Gastrocnemius medialis (tissue), 4 donors: ENCODE data around the gene ARL4D. TPM values are rescaled to one million over a fixed set of nuclear protein-coding genes. Genes with fewer than 3 reads are reported as not detected.

Experiments
- ATAC-seq, 2 donors: fragments of 150-250 bp; one replicate each; pipeline ENCODE4 v1.9.1; 2016
- DNase-seq, 2 donors: peaks; one replicate each; pipeline ENCODE4 v3.0.0-alpha.2; 2019
- H3K27ac ChIP-seq, 4 donors: fragments of 200-600 bp; sonication (generic); 1 replicate in 1 of 4; 2 replicates in 3 of 4; pipeline ENCODE4 v1.5.1; 2016 to 2018; ENCODE audit warnings: mild to moderate bottlenecking in 2 of 4, moderate library complexity in 1 of 4
- H3K27me3 ChIP-seq, 3 donors: fragments of 200-600 bp; sonication (generic) in 2 of 3; 1 replicate in 1 of 3; 2 replicates in 2 of 3; pipeline versions ENCODE4 v1.5.1 to v1.6.0; 2016 to 2019; ENCODE audit warnings: mild to moderate bottlenecking in 1 of 3, moderate library complexity in 1 of 3
- H3K36me3 ChIP-seq, 2 donors: fragments of 200-600 bp; sonication (generic) in 1 of 2; one replicate each; pipeline ENCODE4 v1.5.1; 2017 to 2018
- H3K4me1 ChIP-seq, 2 donors: fragments of 200-600 bp; sonication (generic) in 1 of 2; one replicate each; pipeline ENCODE4 v1.5.1; 2016 to 2017; ENCODE audit warnings: mild to moderate bottlenecking in 2 of 2
- H3K4me3 ChIP-seq, 4 donors: fragments of 200-600 bp; sonication (generic) in 3 of 4; 1 replicate in 1 of 4; 2 replicates in 3 of 4; pipeline ENCODE4 v1.5.1; 2016 to 2019; ENCODE audit warnings: mild to moderate bottlenecking in 2 of 4
- H3K9me3 ChIP-seq, 3 donors: fragments of 200-600 bp; sonication (generic) in 2 of 3; 1 replicate in 1 of 3; 2 replicates in 2 of 3; pipeline ENCODE4 v1.5.1; 2016 to 2019
- CTCF ChIP-seq, 5 experiments: fragments of 450-650 bp in 3 of 5; fragments of 200-600 bp in 2 of 5; sonication (generic) in 2 of 5; IDR thresholded peaks in 4 of 5; conservative IDR thresholded peaks in 1 of 5; 1 replicate in 4 of 5; 2 replicates in 1 of 5; pipeline ENCODE4 v1.5.1; 2016 to 2019; ENCODE audit warnings: antibody characterized with exemption in 5 of 5, mild to moderate bottlenecking in 3 of 5, moderate library complexity in 3 of 5
- POLR2A ChIP-seq, 2 donors: fragments of 450-650 bp; IDR thresholded peaks; one replicate each; pipeline ENCODE4 v1.6.1; 2017; ENCODE audit warnings: antibody characterized with exemption in 2 of 2, mild to moderate bottlenecking in 2 of 2, moderate library complexity in 2 of 2
- in situ Hi-C, 4 donors: fragments of 200-750 bp; cut with MboI; loops; one replicate each; pipeline versions ENCODE4 v1.15.0 to v1.8.0; 2017; ENCODE audit warnings: low sequenced_read_pairs in 4 of 4
- intact Hi-C: fragments of 100-400 bp; cut with DNase I; formaldehyde crosslinking; loops from one replicate; pipeline ENCODE4 v1.15.1; 2023; ENCODE audit warnings: low total_unique reads
- total RNA-seq, 4 donors: library from RNA; depleted of rRNA; stranded (reverse); fragments of >200 nt; gene quantifications; one replicate each; pipeline versions ENCODE4 v1.1.0 to v1.2.3, GENCODE V29; 2016

Gene ARL4D
- total RNA-seq, 4 donors from 2014 or later: 0.17 to 2.0 (median 1.3) TPM

DNA sequence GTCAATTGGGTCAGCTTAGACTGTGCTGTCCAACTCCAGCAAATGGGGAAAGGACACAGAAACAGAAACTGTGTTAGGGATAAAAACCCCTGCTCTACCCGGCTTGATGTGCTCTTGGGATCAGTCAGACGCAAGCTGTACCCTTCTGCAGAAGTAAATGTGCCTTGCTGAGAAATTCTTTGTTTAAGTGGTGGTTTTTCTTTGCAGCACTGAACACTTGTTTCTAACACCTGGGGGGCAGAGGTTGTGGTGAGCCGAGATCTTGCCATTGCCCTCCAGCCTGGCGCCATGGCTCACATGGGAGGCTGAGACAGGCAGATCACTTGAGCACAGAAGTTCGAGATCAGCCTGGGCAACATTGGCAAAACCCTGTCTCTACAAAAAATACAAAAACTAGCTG lies 18.5 kb upstream of the ARL4D start:
- ATAC-seq: no peak
- in situ Hi-C loops: no loop called here
- no peaks in the 10 kb centered on the region for H3K36me3 ChIP-seq

DNA sequence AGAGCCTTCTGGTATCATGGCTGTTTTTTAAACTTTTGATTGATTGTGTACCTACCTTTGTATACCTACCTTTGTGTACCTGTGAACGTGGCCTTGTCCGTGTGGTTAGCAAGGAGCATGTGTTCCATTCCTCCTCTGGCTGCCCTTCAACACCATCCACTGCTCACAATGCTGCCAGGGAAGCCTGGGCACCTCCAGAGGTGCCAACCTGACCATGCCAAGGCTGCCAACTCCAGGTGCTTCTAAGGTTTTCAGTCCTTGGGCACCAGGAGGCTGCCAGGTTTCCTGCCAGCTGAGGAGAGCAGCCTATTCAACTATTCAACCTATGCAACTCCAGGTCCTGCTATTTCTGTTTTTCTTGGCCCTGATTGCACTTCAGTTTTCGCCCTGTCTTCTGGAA lies 17.6 kb upstream of the ARL4D start:
- no peak for TF ChIP-seq POLR2A (IDR thresholded peaks at IDR 0.05)
- no peak for TF ChIP-seq CTCF (IDR thresholded peaks at IDR 0.05 in 4 of 5, conservative IDR thresholded peaks at IDR 0.05 in 1 of 5)
- H3K27ac ChIP-seq: no peak overlapping the region
- ATAC-seq: no peak

More for the DNA sequence above, 18.5 kb upstream of the ARL4D start:
- no peak for DNase-seq
- no peaks in the 10 kb centered on the region for H3K27me3 ChIP-seq
- no peaks in the 10 kb centered on the region for H3K9me3 ChIP-seq
- H3K4me3 ChIP-seq: no peak overlapping the region
- TF ChIP-seq CTCF (IDR thresholded peaks at IDR 0.05 in 4 of 5, conservative IDR thresholded peaks at IDR 0.05 in 1 of 5): no peak
- TF ChIP-seq POLR2A (IDR thresholded peaks at IDR 0.05): no peak
- no peak overlapping the region for H3K27ac ChIP-seq
- intact Hi-C loops: no loop called here
- no peaks in the 10 kb centered on the region for H3K4me1 ChIP-seq

DNA sequence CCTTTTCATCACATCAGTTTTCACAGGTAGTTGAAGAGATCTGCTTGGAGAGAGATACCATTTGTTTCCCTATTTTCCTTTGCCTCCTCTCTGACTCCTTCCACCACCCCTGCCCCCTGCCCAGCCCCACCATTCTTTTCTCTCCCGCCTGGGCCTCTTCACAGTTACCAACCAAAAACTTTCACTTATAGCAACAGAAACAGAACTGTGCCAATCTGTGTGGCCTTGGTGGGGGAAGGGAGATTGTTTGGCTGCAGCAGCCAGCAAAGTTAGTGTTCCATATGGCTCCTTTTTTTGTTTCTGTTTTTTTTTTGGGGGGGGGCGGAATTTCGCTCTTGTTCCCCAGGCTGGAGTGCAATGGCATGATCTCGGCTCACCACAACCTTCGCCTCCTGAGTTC lies 17.2 kb upstream of the ARL4D start:
- Histone ChIP-seq H3K4me1 (no peaks in the 10 kb centered on the region), H3K27ac (no peak overlapping the region), H3K36me3 (no peaks in the 10 kb centered on the region), H3K4me3 (no peak overlapping the region), H3K9me3 (no peaks in the 10 kb centered on the region), H3K27me3 (no peaks in the 10 kb centered on the region)
- in situ Hi-C loops (no loop called here), intact Hi-C loops (no loop called here)
- ATAC-seq: no peak
- TF ChIP-seq POLR2A (IDR thresholded peaks at IDR 0.05) (no peak), CTCF (IDR thresholded peaks at IDR 0.05 in 4 of 5, conservative IDR thresholded peaks at IDR 0.05 in 1 of 5) (no peak)
- DNase-seq: no peak

More for the DNA sequence above, 17.6 kb upstream of the ARL4D start:
- no peaks in the 10 kb centered on the region for H3K27me3 ChIP-seq
- no peak for DNase-seq
- in situ Hi-C loops: no loop called here
- intact Hi-C loops: no loop called here
- no peaks in the 10 kb centered on the region for H3K9me3 ChIP-seq
- H3K4me3 ChIP-seq: no peak overlapping the region
- no peaks in the 10 kb centered on the region for H3K36me3 ChIP-seq
- no peaks in the 10 kb centered on the region for H3K4me1 ChIP-seq

- Histone ChIP-seq H3K9me3 (no peaks in the 10 kb centered on the region), H3K4me1 (no peaks in the 10 kb centered on the region), H3K36me3 (no peaks in the 10 kb centered on the region), H3K27me3 (no peaks in the 10 kb centered on the region), H3K27ac (no peak overlapping the region), H3K4me3 (no peak overlapping the region)
- in situ Hi-C loops: no loop called here
- TF ChIP-seq POLR2A (IDR thresholded peaks at IDR 0.05) (no peak), CTCF (IDR thresholded peaks at IDR 0.05 in 4 of 5, conservative IDR thresholded peaks at IDR 0.05 in 1 of 5) (no peak)
- DNase-seq (no peak), ATAC-seq (no peak)
- intact Hi-C loops: loop anchor here (1.0 kb wide), 1 partner anchor 11 kb away; no protein-coding TSS in a partner anchor
Observed at GRCh38 chr17:43382776-43383175, 16.0 kb upstream of the ARL4D start.

DNA sequence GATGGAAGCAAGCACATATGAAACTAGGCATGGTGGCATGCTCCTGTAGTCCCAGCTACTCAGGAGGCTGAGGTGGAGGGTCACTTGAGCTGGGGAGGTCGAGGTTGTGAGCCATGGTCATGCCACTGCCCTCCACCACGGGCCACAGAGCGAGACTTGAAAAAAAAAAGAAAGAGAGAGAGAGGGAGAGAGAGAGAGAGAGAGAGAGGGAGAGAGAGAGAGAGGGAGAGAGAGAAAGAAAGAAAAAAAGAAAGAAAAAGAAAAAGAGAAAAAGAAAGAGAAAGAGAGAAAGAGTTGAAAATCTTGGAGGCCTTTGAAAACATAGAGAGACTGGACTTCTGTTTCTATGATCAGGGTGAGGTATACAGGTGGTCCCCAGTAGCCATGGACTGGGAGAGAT lies 15.4 kb upstream of the ARL4D start:
- ATAC-seq (no peak), DNase-seq (no peak)
- intact Hi-C loops: loop anchor here (1.0 kb wide), 1 partner anchor 12 kb away; no protein-coding TSS in a partner anchor
- Histone ChIP-seq H3K4me1 (no peaks in the 10 kb centered on the region), H3K27me3 (no peaks in the 10 kb centered on the region), H3K9me3 (no peaks in the 10 kb centered on the region), H3K4me3 (no peak overlapping the region), H3K36me3 (no peaks in the 10 kb centered on the region), H3K27ac (no peak overlapping the region)
- in situ Hi-C loops: no loop called here
- TF ChIP-seq POLR2A (IDR thresholded peaks at IDR 0.05) (no peak), CTCF (IDR thresholded peaks at IDR 0.05 in 4 of 5, conservative IDR thresholded peaks at IDR 0.05 in 1 of 5) (no peak)
